PC-3 (cell line): ENCODE measurements around the gene TMEM259. TPM values are rescaled to one million over a fixed set of nuclear protein-coding genes. Genes with fewer than 3 reads are reported as not detected.

Source experiments
- ATAC-seq: fragments of 200-7000 bp; cut with Tn5 transposase; 2 replicates; pipeline ENCODE4 v1.9.1; 2020; ENCODE audit warnings: mild to moderate bottlenecking, moderate library complexity
- BruUV-seq: library from RNA; stranded (reverse); fragments of 400-500 nt; replicated peaks from 2 replicates; lab custom pipeline; 2021; lab: Mats Ljungman, UMichigan
- CTCF ChIA-PET: fragments of 300-600 bp; sonication (Branson Sonifier 250); formaldehyde crosslinking; loops from one replicate; lab custom pipeline; 2022; ENCODE audit warnings: antibody characterized with exemption; lab: Charles Lee
- POLR2A ChIA-PET: fragments of 300-600 bp; sonication (Branson Sonifier 250); formaldehyde crosslinking; loops from one replicate; lab custom pipeline; 2022; ENCODE audit warnings: antibody characterized with exemption; ENCODE audit not compliant: unreplicated experiment; lab: Charles Lee
- DNase-seq: peaks from one replicate; pipeline ENCODE4 v3.0.0-alpha.2; 2015
- H2AFZ ChIP-seq: fragments of 300-600 bp; sonication (generic); 2 replicates; pipeline ENCODE4 v1.6.0; 2016; ENCODE audit warnings: antibody characterized with exemption, low read length
- H3F3A ChIP-seq: fragments of 300-600 bp; sonication (generic); one replicate; pipeline ENCODE4 v1.6.0; 2017; ENCODE audit warnings: antibody characterized with exemption, low read length, control low read depth, mild to moderate bottlenecking; ENCODE audit not compliant: unreplicated experiment
- H3K27ac ChIP-seq: fragments of 300-600 bp; sonication (generic); 2 replicates; pipeline ENCODE4 v1.5.1; 2016; ENCODE audit warnings: mild to moderate bottlenecking, low read length
- H3K27me3 ChIP-seq: fragments of 300-600 bp; sonication (generic); 2 replicates; pipeline ENCODE4 v1.6.1; 2016; ENCODE audit warnings: low read length, mixed read lengths
- H3K36me3 ChIP-seq: fragments of 300-600 bp; sonication (generic); 2 replicates; pipeline ENCODE4 v1.6.1; 2016; ENCODE audit warnings: low read depth, mixed run types, low read length, mixed read lengths
- H3K4me1 ChIP-seq: fragments of 300-600 bp; sonication (generic); 2 replicates; pipeline ENCODE4 v1.5.1; 2016; ENCODE audit warnings: low read length; ENCODE audit not compliant: insufficient read depth
- H3K4me2 ChIP-seq: fragments of 300-600 bp; sonication (generic); 2 replicates; pipeline ENCODE4 v1.6.0; 2016; ENCODE audit warnings: low read length
- H3K4me3 ChIP-seq: fragments of 300-600 bp; sonication (generic); 2 replicates; pipeline ENCODE4 v1.5.1; 2016; ENCODE audit warnings: mild to moderate bottlenecking, low read length, mixed read lengths
- H3K79me2 ChIP-seq: fragments of 300-600 bp; sonication (generic); 2 replicates; pipeline ENCODE4 v1.6.1; 2017; ENCODE audit warnings: low read length, mixed read lengths
- H3K9ac ChIP-seq: fragments of 300-600 bp; sonication (generic); 2 replicates; pipeline ENCODE4 v1.6.0; 2016; ENCODE audit warnings: mild to moderate bottlenecking, low read length
- H3K9me2 ChIP-seq: fragments of 300-600 bp; sonication (generic); replicated peaks from 2 replicates; pipeline ENCODE4 v1.6.1; 2016; ENCODE audit warnings: mixed run types, low read length, mixed read lengths
- H3K9me3 ChIP-seq: fragments of 300-600 bp; sonication (generic); 2 replicates; pipeline ENCODE4 v1.6.1; 2016; ENCODE audit warnings: low read length, mixed read lengths
- H4K20me1 ChIP-seq: fragments of 300-600 bp; sonication (generic); 2 replicates; pipeline ENCODE4 v1.6.1; 2016; ENCODE audit warnings: low read length, mixed read lengths
- CTCF ChIP-seq: fragments of 300-600 bp; sonication (generic); conservative IDR thresholded peaks from 2 replicates; pipeline ENCODE4 v1.5.1; 2017; ENCODE audit warnings: antibody characterized with exemption, low read depth, mild to moderate bottlenecking, low read length
- EZH2 ChIP-seq: fragments of 300-600 bp; sonication (generic); IDR thresholded peaks from one replicate; pipeline ENCODE4 v1.6.1; 2017; ENCODE audit warnings: antibody characterized with exemption, mild to moderate bottlenecking, low read length; ENCODE audit not compliant: unreplicated experiment
- EZH2phosphoT487 ChIP-seq: fragments of 300-600 bp; sonication (generic); IDR thresholded peaks from 2 replicates; pipeline ENCODE4 v1.6.1; 2018; ENCODE audit warnings: mild to moderate bottlenecking, antibody characterized with exemption, low read length, borderline replicate concordance
- intact Hi-C: fragments of 100-400 bp; cut with micrococcal nuclease; formaldehyde crosslinking; loops from 2 replicates; pipeline ENCODE4 v1.9.0; 2023
- total RNA-seq: library from RNA; depleted of rRNA; stranded (reverse); fragments of >200 nt; gene quantifications from 2 replicates; pipeline ENCODE4 v1.2.3, GENCODE V29; 2014

The TMEM259 gene
- total RNA-seq, 1 experiment from 2014 or later = 136 TPM

GRCh38 chr19:972281-972680, 48.6 kb downstream of the TMEM259 start:
- Histone ChIP-seq H3K4me3 (no peak overlapping the region), H3K79me2 (no peaks in the 10 kb centered on the region), H3K9ac (no peak overlapping the region), H3K9me2 (no peaks in the 10 kb centered on the region), H3K27me3 (no peaks in the 10 kb centered on the region), H3K27ac (no peak overlapping the region), H2AFZ (no peak overlapping the region), H3K4me1 (no peaks in the 10 kb centered on the region), H3F3A (no peaks in the 10 kb centered on the region), H4K20me1 (no peaks in the 10 kb centered on the region), H3K36me3 (peaks cover 7% of the 10 kb centered on the region), H3K4me2 (no peak overlapping the region), H3K9me3 (0 out of 2 replicates have a peak, but pooled peaks cover 4% of the 10 kb centered on the region)
- DNase-seq = no peak
- ChIA-PET POLR2A (interaction anchor here (0.7 kb wide), 1 partner anchor 429 kb away, joined by 18 read pairs; no protein-coding TSS in a partner anchor), CTCF (no interaction called here)
- intact Hi-C loops = no loop called here
- no TSS peak for BruUV-seq
- no peak for ATAC-seq
- no peak for TF ChIP-seq EZH2
- no peak for TF ChIP-seq CTCF
- TF ChIP-seq EZH2phosphoT487 = no peak

GRCh38 chr19:971795-972194, 49.1 kb downstream of the TMEM259 start:
- CTCF ChIA-PET = no interaction called here
- no peak overlapping the region for H3K4me2 ChIP-seq
- intact Hi-C loops = no loop called here

More at GRCh38 chr19:971795-972194, 49.1 kb downstream of the TMEM259 start:
- TF ChIP-seq EZH2 = no peak
- TF ChIP-seq CTCF = no peak
- TF ChIP-seq EZH2phosphoT487 = no peak
- no TSS peak for BruUV-seq
- H3F3A ChIP-seq = no peaks in the 10 kb centered on the region
- no peaks in the 10 kb centered on the region for H3K9me2 ChIP-seq
- H3K9me3 ChIP-seq = 0 out of 2 replicates have a peak, but pooled peaks cover 4% of the 10 kb centered on the region
- H3K4me3 ChIP-seq = no peak overlapping the region
- no peak overlapping the region for H2AFZ ChIP-seq
- ATAC-seq (no peak), DNase-seq (no peak)
- no peaks in the 10 kb centered on the region for H4K20me1 ChIP-seq
- no peaks in the 10 kb centered on the region for H3K4me1 ChIP-seq
- H3K9ac ChIP-seq = no peak overlapping the region
- POLR2A ChIA-PET = no interaction called here
- no peaks in the 10 kb centered on the region for H3K79me2 ChIP-seq
- no peaks in the 10 kb centered on the region for H3K27me3 ChIP-seq
- no peak overlapping the region for H3K27ac ChIP-seq
- peaks cover 7% of the 10 kb centered on the region for H3K36me3 ChIP-seq
